B cell (primary cell): ENCODE data around the gene VANGL1. TPM values are rescaled to one million over a fixed set of nuclear protein-coding genes. Genes with fewer than 3 reads are reported as not detected.

Source experiments
- ATAC-seq: fragments of 200-7000 bp; cut with Tn5 transposase; one replicate; pipeline ENCODE4 v1.10.0; 2021; ENCODE audit warnings: low read depth, mild to moderate bottlenecking, moderate number of reproducible peaks, moderate library complexity
- CTCF ChIA-PET: fragments of 350-600 bp; sonication (Branson Sonifier 250); formaldehyde crosslinking; loops from one replicate; lab custom pipeline; 2021; ENCODE audit warnings: antibody characterized with exemption, inconsistent platforms; lab: Charles Lee
- POLR2A ChIA-PET: fragments of 350-600 bp; sonication (Branson Sonifier 250); formaldehyde crosslinking; loops from one replicate; lab custom pipeline; 2021; ENCODE audit warnings: antibody characterized with exemption; lab: Charles Lee
- DNase-seq: peaks from one replicate; pipeline ENCODE4 v3.0.0; 2013
- H2AFZ ChIP-seq: 2 replicates; pipeline ENCODE4 v1.6.1; 2012; ENCODE audit warnings: mild to moderate bottlenecking, low read depth, low read length; ENCODE audit not compliant: insufficient read depth, poor library complexity, severe bottlenecking
- H3K27ac ChIP-seq, 2 donors: 1 replicate in 1 of 2; 2 replicates in 1 of 2; pipeline ENCODE4 v1.5.1; 2012 to 2013; ENCODE audit warnings: low read length in 2 of 2, mild to moderate bottlenecking in 2 of 2, moderate library complexity in 1 of 2
- H3K27me3 ChIP-seq, 4 experiments: fragments of 200-600 bp in 1 of 4; sonication (generic) in 1 of 4; replicated peaks in 1 of 4; 1 replicate in 2 of 4; 2 replicates in 2 of 4; pipeline versions ENCODE4 v1.6.1 to v1.7.0; 2013 to 2016; ENCODE audit warnings: low read length in 3 of 4, mild to moderate bottlenecking in 2 of 4, mixed read lengths in 1 of 4, moderate library complexity in 1 of 4; ENCODE audit not compliant: insufficient read depth in 4 of 4, control insufficient read depth in 3 of 4; ENCODE audit errors: control extremely low read depth in 1 of 4
- H3K36me3 ChIP-seq, 2 experiments: replicated peaks in 1 of 2; 1 replicate in 1 of 2; 2 replicates in 1 of 2; pipeline versions ENCODE4 v1.6.1 to v1.7.1; 2013; ENCODE audit warnings: low read length in 1 of 2; ENCODE audit not compliant: insufficient read depth in 2 of 2, control insufficient read depth in 1 of 2; ENCODE audit errors: control extremely low read depth in 1 of 2, extremely low read depth in 1 of 2
- H3K4me1 ChIP-seq, 2 donors: fragments of 200-600 bp in 1 of 2; sonication (generic) in 1 of 2; 1 replicate in 1 of 2; 2 replicates in 1 of 2; pipeline versions ENCODE4 v1.5.1 to v1.6.1; 2013 to 2017; ENCODE audit warnings: low read length in 2 of 2; ENCODE audit not compliant: control insufficient read depth in 2 of 2, insufficient read depth in 2 of 2
- H3K4me2 ChIP-seq: replicated peaks from 2 replicates; pipeline ENCODE3; 2012; ENCODE audit warnings: mild to moderate bottlenecking, low read depth, low read length; ENCODE audit not compliant: poor library complexity, severe bottlenecking
- H3K4me3 ChIP-seq, 5 experiments: fragments of 200-600 bp in 1 of 5; sonication (generic) in 1 of 5; 1 replicate in 3 of 5; 2 replicates in 2 of 5; pipeline versions ENCODE4 v1.5.1 to v1.7.0; 2011 to 2016; ENCODE audit warnings: low read length in 4 of 5, mild to moderate bottlenecking in 4 of 5, low read depth in 2 of 5, control low read depth in 1 of 5, moderate library complexity in 1 of 5; ENCODE audit not compliant: insufficient read depth in 1 of 5; ENCODE audit errors: control extremely low read depth in 1 of 5, extremely low read depth in 1 of 5
- H3K79me2 ChIP-seq: fragments of 200-600 bp; sonication (generic); one replicate; pipeline ENCODE4 v1.6.0; 2016; ENCODE audit warnings: low read length; ENCODE audit not compliant: control insufficient read depth, insufficient read depth
- H3K9ac ChIP-seq: fragments of 200-600 bp; sonication (generic); 2 replicates; pipeline ENCODE4 v1.6.1; 2017; ENCODE audit warnings: mild to moderate bottlenecking, low read length, moderate library complexity
- H3K9me3 ChIP-seq, 3 donors: one replicate each; pipeline versions ENCODE4 v1.6.1 to v1.7.1; 2013; ENCODE audit warnings: low read length in 2 of 3; ENCODE audit not compliant: control insufficient read depth in 2 of 3, insufficient read depth in 1 of 3; ENCODE audit errors: control extremely low read depth in 1 of 3
- H4K20me1 ChIP-seq: 2 replicates; pipeline ENCODE4 v1.6.0; 2012; ENCODE audit warnings: mild to moderate bottlenecking, low read length; ENCODE audit not compliant: insufficient read depth, control insufficient read depth, poor library complexity, severe bottlenecking
- H3K27ac Mint-ChIP-seq: one replicate; pipeline ENCODE4 v1.8.0; 2021; ENCODE audit warnings: mixed read lengths
- H3K27me3 Mint-ChIP-seq: one replicate; pipeline ENCODE4 v1.8.0; 2021; ENCODE audit warnings: mixed read lengths
- H3K4me1 Mint-ChIP-seq: one replicate; pipeline ENCODE4 v1.8.0; 2021; ENCODE audit warnings: mixed read lengths
- H3K4me3 Mint-ChIP-seq: one replicate; pipeline ENCODE4 v1.8.0; 2021; ENCODE audit warnings: mixed read lengths
- H3K9me3 Mint-ChIP-seq: one replicate; pipeline ENCODE4 v1.8.0; 2022; ENCODE audit warnings: mixed read lengths; ENCODE audit not compliant: insufficient read depth
- CTCF ChIP-seq: fragments of 200-600 bp; IDR thresholded peaks from one replicate; pipeline ENCODE4 v1.8.0; 2022; ENCODE audit warnings: antibody characterized with exemption, mild to moderate bottlenecking
- EZH2 ChIP-seq: IDR thresholded peaks from 2 replicates; pipeline ENCODE4 v1.6.1; 2012; ENCODE audit warnings: borderline replicate concordance, low read depth, mild to moderate bottlenecking, moderate library complexity, low read length; ENCODE audit not compliant: insufficient read depth, poor library complexity, severe bottlenecking
- WGBS: methylation state at CpG from one replicate; pipeline ENCODE4 v1.1.5; 2013; ENCODE audit warnings: missing lambda C conversion rate; ENCODE audit not compliant: insufficient coverage; 5-methylcytosine and 5-hydroxymethylcytosine counted together
- intact Hi-C: fragments of 100-400 bp; cut with micrococcal nuclease; formaldehyde crosslinking; loops from one replicate; pipeline ENCODE4 v1.10.0; 2022
- polyA plus RNA-seq: library from polyadenylated mRNA; depleted of rRNA; stranded (reverse); fragments of >200 nt; gene quantifications from 2 replicates; pipeline ENCODE4 v1.2.3, GENCODE V29; 2012
- total RNA-seq, 2 donors: library from RNA; stranded (reverse); fragments of 120-200 nt in 1 of 2; gene quantifications; 1 replicate in 1 of 2; 2 replicates in 1 of 2; pipeline versions ENCODE4 v1.2.3 to v1.2.4, GENCODE V29; 2013 to 2022

VANGL1 gene
- total and polyA plus RNA-seq, 2 donors (not counting 1 experiment from before 2014, with no cell fraction given): 0.21 to 0.30 TPM

GRCh38 chr1:115613767-115614166 is 28.0 kb upstream of the VANGL1 start:
- ChIA-PET CTCF (no interaction called here), POLR2A (no interaction called here)
- DNase-seq (no peak), ATAC-seq (no peak)
- Histone ChIP-seq H3K27ac (no peak overlapping the region), H3K27me3 (peaks cover 0 to 6% (median 0%) of the 10 kb centered on the region in 4 experiments), H3K79me2 (no peaks in the 10 kb centered on the region), H3K4me3 (no peak overlapping the region), H3K9me3 (peaks cover 0 to 10% (median 0%) of the 10 kb centered on the region in 3 donors), H2AFZ (no peak overlapping the region), H4K20me1 (no peaks in the 10 kb centered on the region), H3K4me2 (no peak overlapping the region), H3K36me3 (no peaks in the 10 kb centered on the region), H3K4me1 (no peaks in the 10 kb centered on the region), H3K9ac (no peak overlapping the region)
- TF ChIP-seq CTCF (no peak), EZH2 (no peak)
- Mint-ChIP-seq H3K9me3 (no peaks in the 10 kb centered on the region), H3K4me3 (no peak overlapping the region), H3K4me1 (no peaks in the 10 kb centered on the region), H3K27me3 (peaks cover 22% of the 10 kb centered on the region), H3K27ac (no peak overlapping the region)
- WGBS: 98% methylated on average over 4 of the region's 4 CpGs
- intact Hi-C loops: no loop called here

DNA sequence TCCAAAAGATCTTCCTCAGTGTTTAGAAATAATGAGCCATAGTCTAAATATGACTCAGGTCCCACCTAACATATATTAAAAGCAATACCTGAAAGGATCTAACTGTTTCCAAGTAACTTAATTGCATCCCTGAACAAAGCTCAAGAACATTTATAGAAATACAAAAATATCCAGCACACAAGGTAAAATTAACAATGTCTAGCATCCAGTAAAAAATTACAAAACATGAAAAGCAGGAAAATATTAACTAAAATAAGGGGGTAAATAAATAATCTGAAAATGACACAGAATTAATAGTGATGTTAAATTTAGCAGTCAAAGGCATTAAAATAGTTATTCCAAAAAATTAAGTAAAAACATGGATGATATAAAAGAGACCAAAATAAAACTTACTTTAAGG is 21.3 kb upstream of the VANGL1 start:
- H3K9me3 ChIP-seq: peaks cover 7 to 24% (median 9%) of the 10 kb centered on the region in 3 donors
- ChIA-PET POLR2A (no interaction called here), CTCF (no interaction called here)
- peaks cover 8% of the 10 kb centered on the region for H3K27me3 Mint-ChIP-seq
- DNase-seq: no peak
- intact Hi-C loops: no loop called here
- no peaks in the 10 kb centered on the region for H3K4me1 Mint-ChIP-seq
- H3K79me2 ChIP-seq: no peaks in the 10 kb centered on the region
- no peaks in the 10 kb centered on the region for H4K20me1 ChIP-seq
- no peak overlapping the region for H3K9ac ChIP-seq
- no peak for ATAC-seq
- TF ChIP-seq EZH2: no peak
- TF ChIP-seq CTCF: no peak
- peaks cover 0 to 6% (median 0%) of the 10 kb centered on the region in 4 experiments for H3K27me3 ChIP-seq
- no peak overlapping the region for H3K27ac Mint-ChIP-seq
- no peaks in the 10 kb centered on the region for H3K4me1 ChIP-seq
- H3K9me3 Mint-ChIP-seq: peaks cover 12% of the 10 kb centered on the region
- H3K4me3 Mint-ChIP-seq: no peak overlapping the region
- no peak overlapping the region for H3K4me2 ChIP-seq
- H3K4me3 ChIP-seq: no peak overlapping the region
- no peak overlapping the region for H2AFZ ChIP-seq
- H3K36me3 ChIP-seq: no peaks in the 10 kb centered on the region
- H3K27ac ChIP-seq: no peak overlapping the region
